Stimulated activated CD8-positive, alpha-beta memory T cell treated with anti-CD3 and anti-CD28 coated beads, Interleukin-7, amount 100 ng/mL, for 48 hours (primary cell): ENCODE data around the gene CDK6.
"Not testable (repeated sequence)": the region's sequence is repeated elsewhere in the genome, so short reads cannot be mapped to it uniquely, and the experiment has no call there.

Source experiments
- DNase-seq, 2 donors: peaks; one replicate each; pipeline ENCODE4 v3.0.0-alpha.2; 2020; ENCODE audit warnings: low read depth in 1 of 2; ENCODE audit errors: extremely low read depth in 1 of 2

Gene CDK6

DNA sequence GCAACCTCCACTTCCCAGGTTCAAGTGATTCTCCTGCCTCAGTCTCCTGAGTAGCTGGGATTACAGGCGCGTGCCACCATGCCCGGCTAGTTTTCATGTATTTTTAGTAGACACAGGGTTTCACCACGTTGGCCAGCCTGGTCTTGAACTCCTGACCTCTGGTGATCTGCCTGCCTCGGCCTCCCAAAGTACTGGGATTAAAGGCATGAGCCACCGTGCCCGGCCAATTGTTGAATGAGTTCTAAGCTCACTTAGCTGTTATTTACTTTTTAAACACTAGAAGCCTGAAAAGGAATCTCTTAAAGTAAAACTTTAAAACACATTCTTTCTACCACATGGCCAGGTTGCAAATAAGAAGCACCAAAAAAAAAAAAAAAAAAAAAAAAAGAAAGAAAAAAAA is 231.9 kb downstream of the CDK6 start:
- not testable (repeated sequence) for DNase-seq

DNA sequence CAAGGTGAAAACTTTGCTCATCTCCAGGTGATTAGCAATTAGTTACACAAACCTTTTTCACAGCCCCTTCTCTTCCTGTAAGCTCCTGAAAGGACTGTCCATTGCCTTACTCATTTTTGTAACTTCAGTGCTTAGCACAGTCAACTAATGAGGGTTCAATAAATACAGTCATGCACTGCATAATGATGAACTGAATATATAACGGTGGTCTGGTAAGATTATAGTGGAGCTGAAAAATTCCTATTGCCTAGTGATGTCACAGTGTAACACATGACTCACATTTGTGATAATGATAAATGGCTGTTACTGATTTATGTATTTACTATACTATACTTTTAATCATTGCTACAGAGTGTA is 233.3 kb downstream of the CDK6 start:
- DNase-seq, result no peak

DNA sequence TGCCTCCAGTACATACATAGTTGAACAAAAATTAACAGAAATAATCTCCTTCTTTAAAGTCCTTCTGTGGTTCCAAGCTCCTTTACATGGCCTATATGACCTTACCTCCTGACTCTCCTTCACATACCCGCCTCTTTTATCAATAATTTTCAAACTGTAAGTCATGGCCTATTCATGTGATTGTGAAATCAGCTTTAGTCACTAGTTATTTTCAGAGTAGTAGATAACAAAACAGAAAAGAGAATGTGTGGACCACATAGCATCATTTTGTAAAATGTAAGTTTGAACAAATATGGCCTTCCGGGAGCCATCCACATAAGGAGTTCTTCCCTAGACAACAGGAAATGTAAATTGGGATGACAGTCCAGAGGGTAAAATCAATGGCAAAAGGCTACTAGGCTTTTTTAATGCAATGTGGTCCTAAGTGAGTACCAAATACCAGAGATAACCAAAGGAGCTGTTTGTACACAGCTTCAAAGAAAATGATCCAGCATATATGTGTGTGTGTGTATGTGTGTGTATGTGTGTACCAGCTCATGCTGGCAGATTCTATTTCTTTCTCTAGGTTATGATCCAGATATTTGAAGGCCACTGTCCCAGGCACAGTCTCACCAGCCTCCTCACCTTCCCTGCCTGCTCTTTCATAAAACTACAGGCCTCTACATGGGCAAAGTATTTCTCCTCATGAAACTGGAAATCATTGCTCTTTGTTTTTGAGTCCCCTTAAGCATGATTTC is 233.9 kb downstream of the CDK6 start:
- no peak for DNase-seq

DNA sequence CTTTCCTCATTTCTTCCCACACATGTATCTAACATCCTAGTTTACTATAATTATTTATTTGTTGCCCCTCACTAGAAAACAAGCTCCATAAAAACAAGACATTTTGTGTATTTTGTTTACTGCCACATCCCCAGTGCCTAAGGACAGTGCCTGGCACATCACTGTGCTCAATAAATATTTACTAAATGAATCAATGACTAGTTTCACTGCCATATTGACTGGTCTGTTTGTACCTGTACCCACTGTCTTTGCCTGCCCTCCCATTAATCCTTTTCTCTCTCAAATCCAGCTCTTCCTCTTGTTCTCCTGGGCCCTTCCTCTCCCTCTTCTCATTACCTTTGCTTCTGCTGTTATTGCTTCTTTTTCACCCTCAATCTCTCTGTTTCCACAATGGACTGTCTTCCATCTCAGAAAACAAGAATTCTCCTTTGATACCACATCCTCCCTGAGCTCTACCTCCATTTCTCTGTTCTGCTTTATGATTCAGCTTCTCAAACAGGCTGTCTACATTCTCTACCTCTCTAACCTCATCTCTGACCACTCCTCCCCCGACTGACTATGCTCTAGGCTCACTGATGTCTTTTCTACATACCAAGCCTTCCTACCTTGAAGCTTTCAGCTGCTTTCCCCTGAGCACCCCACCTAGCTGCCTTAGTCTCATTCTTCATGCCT is 237.9 kb downstream of the CDK6 start:
- no peak for DNase-seq

DNA sequence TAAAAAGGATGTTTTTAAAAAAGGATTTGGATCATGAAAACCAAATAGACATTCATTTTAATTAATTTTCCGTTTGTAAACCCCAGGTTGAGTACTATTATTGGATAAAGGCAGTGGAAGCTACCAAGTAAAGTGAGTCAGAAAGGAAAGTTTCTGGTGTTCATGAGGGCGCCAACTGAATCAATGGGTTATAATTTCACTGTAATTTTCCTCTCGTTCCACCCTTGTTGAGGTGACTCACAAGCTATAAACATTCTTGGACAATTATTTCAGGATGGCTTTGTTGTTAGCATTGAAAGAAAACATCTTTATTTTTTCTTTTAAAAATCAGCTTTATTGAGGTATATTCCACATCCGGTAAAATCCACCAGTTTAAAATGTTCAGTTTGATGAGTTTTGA is 241.1 kb downstream of the CDK6 start:
- no peak for DNase-seq

DNA sequence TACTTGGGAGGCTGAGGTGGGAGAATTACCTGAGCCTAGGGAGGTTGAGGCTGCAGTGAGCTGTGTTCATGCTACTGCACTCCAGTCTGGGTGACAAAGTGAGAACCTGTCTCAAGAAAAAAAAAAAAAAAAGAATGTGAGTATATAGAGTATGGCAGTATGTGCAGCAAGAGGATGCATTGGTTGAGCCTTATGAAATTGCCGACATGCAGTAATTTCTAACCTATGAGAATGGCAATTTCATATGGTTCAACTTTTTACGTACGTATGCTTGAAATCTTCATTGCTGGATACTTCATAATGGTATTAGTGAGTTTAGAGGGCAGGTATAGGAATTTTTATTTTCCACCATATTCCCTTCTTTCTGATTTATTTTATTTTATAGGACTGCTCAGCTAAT is 241.6 kb downstream of the CDK6 start:
- no peak for DNase-seq

DNA sequence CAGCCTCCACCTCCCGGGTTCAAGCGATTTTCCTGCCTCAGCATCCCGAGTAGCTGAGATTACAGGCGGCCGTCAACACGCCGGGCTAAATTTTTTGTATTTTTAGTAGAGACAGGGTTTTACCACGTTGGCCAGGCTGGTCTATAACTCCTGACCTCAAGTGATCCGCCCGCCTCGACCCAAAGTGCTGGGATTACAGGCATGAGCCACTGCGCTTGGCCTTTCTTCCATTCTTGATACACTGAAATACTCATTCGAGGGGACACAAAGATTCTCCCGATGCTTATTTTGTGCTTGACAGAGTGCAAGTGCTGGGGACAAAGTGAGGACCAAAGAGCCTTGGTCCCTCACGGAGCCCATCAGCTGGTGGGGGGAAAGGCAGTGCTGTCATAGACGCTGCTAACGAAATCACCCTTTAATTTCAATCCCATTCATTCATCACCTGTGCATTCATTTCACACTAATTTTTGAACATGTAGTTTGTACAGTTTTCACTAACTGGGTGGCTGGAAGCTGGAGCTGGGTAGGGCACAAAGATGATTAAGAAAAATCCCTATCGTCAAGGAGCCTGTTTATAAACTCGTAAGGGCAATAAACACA is 245.6 kb downstream of the CDK6 start:
- DNase-seq, result no peak

DNA sequence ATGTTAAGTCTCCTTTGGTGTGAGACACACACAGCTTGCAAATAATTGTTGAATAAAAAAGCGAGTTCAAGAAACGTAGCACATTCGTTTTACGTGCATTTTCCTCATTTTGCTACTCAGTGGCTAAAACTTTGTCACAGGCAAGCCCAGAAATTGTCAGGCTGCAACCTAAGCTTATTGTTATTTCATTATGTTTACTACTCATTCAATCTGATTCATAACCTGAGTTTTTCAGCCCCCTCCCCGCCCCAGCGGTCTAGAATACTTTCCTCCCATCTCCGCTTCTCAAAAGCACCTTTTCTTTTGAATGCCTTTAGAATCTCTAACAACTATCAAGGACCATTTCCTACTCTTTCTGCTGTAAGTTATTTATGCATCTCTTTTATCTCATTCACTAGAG is 247.3 kb downstream of the CDK6 start:
- no peak for DNase-seq

DNA sequence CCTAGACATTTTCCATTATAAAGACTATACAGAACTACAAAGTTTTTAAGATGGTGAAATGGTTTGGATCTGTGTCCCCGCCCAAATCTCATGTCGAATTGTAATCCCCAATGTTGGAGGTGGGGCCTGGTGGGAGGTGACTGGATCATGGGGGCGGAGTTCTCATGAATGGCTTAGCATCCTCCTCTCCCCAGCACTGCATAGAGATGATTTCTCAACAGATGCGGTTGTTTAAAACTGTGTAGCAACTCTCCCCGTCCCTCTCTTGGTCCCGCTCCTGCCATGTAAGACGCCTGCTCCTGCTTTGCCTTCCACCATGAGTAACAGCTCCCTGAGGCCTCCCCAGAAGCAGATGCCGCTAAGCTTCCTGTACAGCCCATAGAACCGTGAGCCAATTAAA is 247.8 kb downstream of the CDK6 start:
- no peak for DNase-seq

DNA sequence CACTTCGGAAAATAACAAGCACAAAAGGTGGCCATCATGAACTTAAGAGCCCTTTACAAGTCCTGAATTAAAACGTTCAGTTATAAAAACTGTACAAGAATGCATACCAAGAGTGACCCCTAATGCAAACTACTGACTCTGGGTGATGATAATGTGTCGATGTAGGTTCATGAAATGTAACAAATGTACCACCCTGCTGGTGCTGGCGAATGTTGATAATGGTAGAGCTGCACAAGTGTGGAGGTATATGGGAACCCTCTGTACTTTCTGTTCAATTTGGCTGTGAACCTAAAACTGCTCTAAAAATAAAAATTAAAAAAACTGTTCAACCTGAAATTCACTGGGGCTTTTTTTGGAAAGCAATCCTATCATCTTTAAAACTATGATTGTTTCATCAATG is 249.5 kb downstream of the CDK6 start:
- DNase-seq, result no peak

DNA sequence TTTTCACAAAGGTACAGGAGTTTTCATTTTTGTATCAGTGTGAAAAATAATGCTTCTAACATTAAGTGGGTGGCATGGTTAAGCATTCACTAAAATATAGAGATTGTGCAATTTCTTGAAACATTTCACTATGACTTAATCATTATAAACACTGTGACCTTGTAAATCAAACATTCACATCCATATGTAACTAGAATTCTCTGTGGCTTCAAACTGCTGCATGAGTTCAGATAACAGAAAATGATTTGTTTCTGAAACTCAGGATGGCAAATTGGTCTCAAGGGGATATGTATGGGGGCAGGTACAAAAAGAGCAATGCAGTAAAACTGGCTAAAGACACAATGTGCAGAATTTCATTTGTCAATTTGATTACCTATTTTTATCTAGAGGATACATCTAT is 250.0 kb downstream of the CDK6 start:
- DNase-seq, result no peak

DNA sequence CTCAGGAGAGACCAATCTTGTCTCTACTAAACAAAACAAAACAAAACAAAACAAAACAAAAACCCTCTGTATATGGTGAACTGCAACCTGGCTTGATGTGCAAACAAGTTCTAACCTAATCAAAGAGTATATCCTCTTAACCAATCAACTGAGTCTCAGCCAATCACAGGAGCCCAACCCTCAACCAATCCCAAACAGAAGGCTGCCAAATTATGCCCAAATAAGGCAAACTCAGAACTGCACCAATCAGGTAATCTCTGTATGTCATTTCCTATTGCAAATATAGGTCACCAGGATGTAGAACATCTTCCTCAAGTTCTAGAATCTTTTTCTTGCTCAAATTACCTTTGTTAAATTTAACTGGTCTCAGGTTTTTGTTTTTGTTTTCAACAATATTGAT is 251.4 kb downstream of the CDK6 start:
- DNase-seq, result no peak

DNA sequence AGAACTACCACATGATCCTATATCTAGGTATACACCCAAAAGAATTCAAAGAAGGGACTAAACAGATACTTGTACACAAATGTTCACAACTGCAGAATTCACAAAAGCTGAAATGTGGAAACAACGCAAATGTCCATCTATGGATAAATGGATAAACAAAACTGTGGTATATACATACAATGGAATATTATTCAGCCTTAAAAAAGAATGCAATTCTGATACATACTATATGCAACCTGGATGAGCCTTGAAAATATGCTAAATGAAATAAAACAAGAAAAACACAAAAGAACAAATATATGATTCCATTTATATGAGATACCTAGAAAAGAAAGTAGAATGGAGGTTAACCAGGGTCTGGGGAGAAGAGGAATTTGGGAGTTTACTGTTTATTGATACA is 253.4 kb downstream of the CDK6 start:
- no peak for DNase-seq

DNA sequence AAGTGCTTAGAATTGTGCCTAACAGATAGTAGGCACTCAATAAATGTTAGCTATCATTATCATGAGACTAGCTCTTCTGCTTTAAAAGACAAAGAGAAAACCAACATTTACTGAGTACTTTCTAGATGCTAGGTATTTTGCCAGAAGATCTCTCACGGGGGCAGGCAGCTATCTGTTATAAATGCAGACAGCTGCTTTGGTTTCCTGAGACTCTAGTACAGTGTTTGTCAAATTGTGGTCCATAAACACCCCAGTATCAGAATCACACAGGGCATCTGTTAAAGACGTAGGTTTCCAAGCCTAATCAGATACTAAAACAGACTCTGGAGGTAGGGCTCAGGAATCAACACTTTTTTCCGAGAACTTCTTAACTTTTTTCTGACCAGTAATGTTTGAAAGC is 260.1 kb downstream of the CDK6 start:
- DNase-seq, result no peak

DNA sequence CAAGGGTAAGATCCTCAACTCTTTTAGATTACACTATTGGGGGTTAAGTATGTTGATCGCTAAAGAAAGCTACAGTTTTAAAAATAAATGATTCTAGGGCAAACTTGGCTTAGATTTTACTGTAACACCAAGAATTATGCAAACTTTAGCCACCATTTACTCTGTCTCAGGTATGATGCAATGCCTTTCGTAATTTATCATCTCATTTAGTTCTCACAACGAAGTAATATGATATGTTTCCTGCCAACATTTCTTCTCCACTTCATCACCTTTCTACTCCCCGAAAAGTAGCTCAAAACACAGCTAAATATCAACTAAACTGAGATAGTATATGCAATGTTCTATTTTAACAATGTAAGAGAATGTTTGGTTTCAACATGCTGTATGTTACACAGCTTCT is 267.2 kb downstream of the CDK6 start:
- no peak for DNase-seq

DNA sequence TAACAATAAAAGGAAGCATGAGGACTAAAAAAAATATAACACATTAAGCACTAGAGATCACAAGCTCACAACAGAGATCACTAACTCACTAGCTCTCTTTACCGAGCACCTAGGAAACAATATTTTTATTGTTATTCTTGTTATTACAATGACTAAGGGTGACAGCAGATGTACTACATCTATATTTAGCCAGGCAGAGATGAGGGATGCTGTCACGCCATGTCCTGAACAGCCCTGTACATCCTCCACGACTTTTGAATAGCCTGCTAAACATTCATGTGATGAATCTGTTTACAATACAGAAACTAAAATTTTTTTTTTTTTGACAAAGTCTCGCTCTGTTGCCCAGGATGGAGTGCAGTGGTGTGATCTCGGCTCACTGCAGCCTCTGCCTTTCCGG is 268.9 kb downstream of the CDK6 start:
- DNase-seq, result no peak

DNA sequence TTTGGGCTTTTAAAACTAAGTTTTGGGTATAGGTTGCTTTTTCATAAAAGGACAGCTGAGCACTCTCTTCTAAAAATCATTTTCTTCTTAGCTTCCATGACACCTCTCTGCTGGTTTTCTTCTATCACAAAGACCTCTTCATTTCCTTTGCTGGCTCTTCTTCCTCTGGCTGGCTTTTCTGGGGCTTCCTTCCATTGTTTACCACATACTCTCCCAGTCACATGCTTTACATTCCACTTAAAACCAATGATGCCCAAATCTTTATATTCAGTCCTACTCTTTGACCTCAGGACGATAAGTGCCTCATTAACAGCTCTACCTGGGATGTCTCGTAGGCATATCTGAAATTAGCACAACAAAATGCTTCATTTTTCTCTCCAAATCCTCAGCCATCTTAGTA is 273.0 kb downstream of the CDK6 start:
- no peak for DNase-seq

DNA sequence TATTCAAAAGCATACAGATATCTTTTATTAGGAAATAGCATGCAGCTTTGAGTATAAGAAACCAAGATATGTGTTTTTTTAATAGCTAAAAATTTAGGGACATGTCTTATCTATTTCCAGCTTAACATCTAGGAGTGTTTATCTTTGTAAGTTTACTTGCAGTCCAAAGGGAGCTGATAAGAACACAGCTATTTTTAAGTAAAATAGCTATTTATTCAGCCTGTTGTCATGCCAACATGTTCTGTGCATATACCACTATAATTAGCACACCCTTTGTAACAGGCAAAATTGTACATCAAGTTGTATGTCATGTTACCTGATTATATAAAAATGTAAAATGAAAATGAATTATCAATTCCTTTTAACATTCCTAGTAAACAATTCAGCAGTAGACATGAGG is 275.8 kb downstream of the CDK6 start:
- no peak for DNase-seq

DNA sequence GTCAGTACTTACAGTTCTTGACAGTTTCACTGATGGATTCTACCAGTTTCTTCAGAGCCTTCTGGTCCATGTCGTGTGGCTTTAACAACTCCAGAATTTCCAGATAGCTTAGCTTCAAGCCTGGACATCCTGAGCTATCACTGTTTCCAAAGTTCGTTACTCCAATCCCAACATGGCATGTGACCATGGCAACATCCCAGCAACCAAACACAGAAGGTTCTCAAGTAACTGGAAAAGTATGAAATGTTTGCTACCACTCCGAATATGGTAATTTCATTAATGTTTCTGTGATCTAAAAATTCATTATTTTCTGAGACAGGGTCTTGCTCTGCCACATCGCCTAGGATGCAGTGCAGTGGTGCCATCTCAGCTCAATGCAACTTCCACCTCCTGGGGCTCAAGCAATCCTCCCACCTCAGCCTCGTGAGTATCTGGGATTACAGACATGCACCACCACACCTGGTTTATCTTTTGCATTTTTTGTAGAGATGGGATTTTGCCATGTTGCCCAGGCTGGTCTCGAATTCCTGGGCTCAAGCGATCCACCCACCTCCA is 278.5 kb downstream of the CDK6 start:
- DNase-seq, result no peak

DNA sequence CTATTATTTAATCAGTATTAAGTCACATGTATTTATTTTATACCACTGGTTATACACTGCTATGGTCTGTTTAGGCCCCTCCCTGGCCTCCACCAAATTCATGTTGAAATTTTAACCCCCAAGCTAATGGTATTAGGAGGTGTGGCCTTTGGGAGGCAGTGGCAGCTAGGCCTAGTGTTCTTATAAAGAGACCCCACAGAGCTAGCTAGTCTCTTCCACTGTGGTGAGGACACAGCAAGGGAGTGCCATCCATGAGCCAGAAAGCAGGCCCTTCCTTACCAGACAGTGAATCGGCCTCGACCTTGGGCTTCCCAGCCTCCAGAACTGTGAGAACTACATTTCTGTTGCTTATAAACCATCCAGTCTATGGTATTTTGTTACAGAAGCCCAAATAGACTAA is 279.1 kb downstream of the CDK6 start:
- DNase-seq, result no peak
